Peyer's patch (tissue), 4 donors: Measurements from ENCODE around the gene NGFR. TPM values are rescaled to one million over a fixed set of nuclear protein-coding genes. Genes with fewer than 3 reads are reported as not detected.
A peak's percentile ranks its signal among the peaks of the same experiment; 100 is the strongest.

Source experiments
- DNase-seq, 3 donors: peaks; one replicate each; pipeline ENCODE4 v3.0.0-alpha.2; 2017 to 2019
- H3K27ac ChIP-seq, 4 donors: fragments of 200-600 bp; sonication (generic); one replicate each; pipeline ENCODE4 v1.5.1; 2016 to 2019
- H3K27me3 ChIP-seq, 2 donors: fragments of 200-600 bp; sonication (generic); one replicate each; pipeline ENCODE4 v1.5.1; 2019
- H3K36me3 ChIP-seq, 3 donors: fragments of 200-600 bp; sonication (generic); one replicate each; pipeline ENCODE4 v1.5.1; 2016 to 2019
- H3K4me1 ChIP-seq, 4 donors: fragments of 200-600 bp; sonication (generic); one replicate each; pipeline ENCODE4 v1.5.1; 2016 to 2019
- H3K4me3 ChIP-seq, 4 donors: fragments of 200-600 bp; sonication (generic); 1 replicate in 3 of 4; 2 replicates in 1 of 4; pipeline ENCODE4 v1.5.1; 2016 to 2019; ENCODE audit warnings: mild to moderate bottlenecking in 1 of 4
- H3K9me3 ChIP-seq, 4 donors: fragments of 200-600 bp; sonication (generic); one replicate each; pipeline ENCODE4 v1.5.1; 2016 to 2019; ENCODE audit warnings: mild to moderate bottlenecking in 1 of 4
- POLR2A ChIP-seq, 2 donors: fragments of 450-650 bp; IDR thresholded peaks; one replicate each; pipeline ENCODE4 v1.5.1; 2017; ENCODE audit warnings: antibody characterized with exemption in 2 of 2, mild to moderate bottlenecking in 2 of 2, moderate library complexity in 2 of 2
- total RNA-seq, 4 donors: library from RNA; depleted of rRNA; stranded (reverse); fragments of >200 nt; gene quantifications; one replicate each; pipeline ENCODE4 v1.1.0, GENCODE V29; 2016
- TF ChIP-seq, protein P1 (sequence below), 6 experiments: fragments of 450-650 bp in 4 of 6; fragments of 200-600 bp in 2 of 6; sonication (generic) in 1 of 6; IDR thresholded peaks; one replicate each; pipeline ENCODE4 v1.5.1; 2017 to 2019; ENCODE audit warnings: antibody characterized with exemption in 6 of 6, mild to moderate bottlenecking in 3 of 6, moderate library complexity in 1 of 6

The NGFR gene
- total RNA-seq, 4 donors from 2014 or later = 0.70 to 1.9 (median 1.5) TPM; not detected in 1

DNA sequence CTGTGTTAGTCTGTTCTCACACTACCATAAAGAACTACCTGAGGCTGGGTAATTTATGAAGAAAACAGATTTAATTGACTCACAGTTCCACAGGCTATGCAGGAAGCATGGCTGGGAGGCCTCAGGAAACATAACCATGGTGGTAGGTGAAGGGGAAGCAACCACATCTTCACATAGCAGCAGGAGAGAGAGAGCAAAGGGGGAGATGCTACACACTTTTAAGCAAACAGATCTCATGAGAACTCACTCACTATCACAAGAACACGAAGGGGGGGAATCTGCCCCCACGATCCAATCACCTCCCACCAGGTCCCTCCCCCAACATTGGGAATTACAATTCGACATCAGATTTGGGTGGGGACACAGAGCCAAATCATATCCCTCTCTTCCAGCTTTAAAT is 48.8 kb downstream of the NGFR start:
- Histone ChIP-seq H3K9me3 (no peaks in the 10 kb centered on the region), H3K36me3 (no peaks in the 10 kb centered on the region), H3K4me3 (no peak overlapping the region), H3K4me1 (no peaks in the 10 kb centered on the region), H3K27me3 (no peaks in the 10 kb centered on the region), H3K27ac (no peak overlapping the region)
- TF ChIP-seq, protein P1, sequence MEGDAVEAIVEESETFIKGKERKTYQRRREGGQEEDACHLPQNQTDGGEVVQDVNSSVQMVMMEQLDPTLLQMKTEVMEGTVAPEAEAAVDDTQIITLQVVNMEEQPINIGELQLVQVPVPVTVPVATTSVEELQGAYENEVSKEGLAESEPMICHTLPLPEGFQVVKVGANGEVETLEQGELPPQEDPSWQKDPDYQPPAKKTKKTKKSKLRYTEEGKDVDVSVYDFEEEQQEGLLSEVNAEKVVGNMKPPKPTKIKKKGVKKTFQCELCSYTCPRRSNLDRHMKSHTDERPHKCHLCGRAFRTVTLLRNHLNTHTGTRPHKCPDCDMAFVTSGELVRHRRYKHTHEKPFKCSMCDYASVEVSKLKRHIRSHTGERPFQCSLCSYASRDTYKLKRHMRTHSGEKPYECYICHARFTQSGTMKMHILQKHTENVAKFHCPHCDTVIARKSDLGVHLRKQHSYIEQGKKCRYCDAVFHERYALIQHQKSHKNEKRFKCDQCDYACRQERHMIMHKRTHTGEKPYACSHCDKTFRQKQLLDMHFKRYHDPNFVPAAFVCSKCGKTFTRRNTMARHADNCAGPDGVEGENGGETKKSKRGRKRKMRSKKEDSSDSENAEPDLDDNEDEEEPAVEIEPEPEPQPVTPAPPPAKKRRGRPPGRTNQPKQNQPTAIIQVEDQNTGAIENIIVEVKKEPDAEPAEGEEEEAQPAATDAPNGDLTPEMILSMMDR (IDR thresholded peaks at IDR 0.05) = no peak
- TF ChIP-seq POLR2A (IDR thresholded peaks at IDR 0.05) = no peak
- no peak for DNase-seq

GRCh38 chr17:49545007-49545660 is 50.0 kb downstream of the NGFR start:
- Histone ChIP-seq H3K27ac (no peak overlapping the region), H3K9me3 (no peaks in the 10 kb centered on the region), H3K4me1 (no peaks in the 10 kb centered on the region), H3K27me3 (no peaks in the 10 kb centered on the region), H3K36me3 (no peaks in the 10 kb centered on the region), H3K4me3 (no peak overlapping the region)
- TF ChIP-seq, protein P1 (IDR thresholded peaks at IDR 0.05) = no peak
- TF ChIP-seq POLR2A (IDR thresholded peaks at IDR 0.05) = no peak
- DNase-seq = peak in 1 of 3 donors; percentile 32

- no peaks in the 10 kb centered on the region for H3K27me3 ChIP-seq
- H3K27ac ChIP-seq = no peak overlapping the region
- no peak overlapping the region for H3K4me3 ChIP-seq
- TF ChIP-seq, protein P1 (IDR thresholded peaks at IDR 0.05) = no peak
- no peak for TF ChIP-seq POLR2A (IDR thresholded peaks at IDR 0.05)
- no peaks in the 10 kb centered on the region for H3K4me1 ChIP-seq
- no peaks in the 10 kb centered on the region for H3K36me3 ChIP-seq
- no peaks in the 10 kb centered on the region for H3K9me3 ChIP-seq
- peak in 1 of 3 donors; percentile 41 for DNase-seq
Observed at GRCh38 chr17:49545806-49546545, 50.9 kb downstream of the NGFR start.

GRCh38 chr17:49546546-49547535 is 51.7 kb downstream of the NGFR start:
- DNase-seq = peak in 1 of 3 donors; percentile 34

GRCh38 chr17:49547566-49547965 is 52.5 kb downstream of the NGFR start:
- Histone ChIP-seq H3K36me3 (no peaks in the 10 kb centered on the region), H3K27me3 (no peaks in the 10 kb centered on the region), H3K4me3 (no peak overlapping the region), H3K27ac (no peak overlapping the region), H3K9me3 (no peaks in the 10 kb centered on the region), H3K4me1 (no peaks in the 10 kb centered on the region)
- no peak for DNase-seq
- TF ChIP-seq POLR2A (IDR thresholded peaks at IDR 0.05) = no peak
- TF ChIP-seq, protein P1 (IDR thresholded peaks at IDR 0.05) = no peak

More at GRCh38 chr17:49546546-49547535, 51.7 kb downstream of the NGFR start:
- Histone ChIP-seq H3K4me3 (no peak overlapping the region), H3K36me3 (no peaks in the 10 kb centered on the region), H3K9me3 (no peaks in the 10 kb centered on the region), H3K27me3 (no peaks in the 10 kb centered on the region), H3K4me1 (no peaks in the 10 kb centered on the region), H3K27ac (no peak overlapping the region)
- TF ChIP-seq, protein P1 (IDR thresholded peaks at IDR 0.05) = no peak
- no peak for TF ChIP-seq POLR2A (IDR thresholded peaks at IDR 0.05)
